HepG2 (cell line): ENCODE measurements around the gene HOXB6. TPM values are rescaled to one million over a fixed set of nuclear protein-coding genes. Genes with fewer than 3 reads are reported as not detected.
A peak's percentile ranks its signal among the peaks of the same experiment; 100 is the strongest.

Experiments
- ATAC-seq: fragments of 200-7000 bp; cut with Tn5 transposase; 3 replicates; pipeline ENCODE4 v1.9.1; 2020; ENCODE audit warnings: mild to moderate bottlenecking, moderate library complexity
- BruUV-seq: library from RNA; stranded (reverse); fragments of 400-500 nt; replicated peaks from 2 replicates; lab custom pipeline; 2021; lab: Mats Ljungman, UMichigan
- CTCF ChIA-PET: fragments of 300-600 bp; formaldehyde crosslinking; extraction: SDS; loops from one replicate; lab custom pipeline; 2021; ENCODE audit warnings: low total read pairs, inconsistent platforms, low intra/inter-chr PET ratio; lab: Yijun Ruan, JAX
- POLR2A ChIA-PET: fragments of 350-600 bp; sonication (Branson Sonifier 250); formaldehyde crosslinking; loops from one replicate; lab custom pipeline; 2020; ENCODE audit warnings: antibody characterized with exemption, inconsistent platforms; lab: Yijun Ruan, JAX
- DNase-seq: peaks from one replicate; pipeline ENCODE4 v3.0.0-alpha.2; 2015; ENCODE audit warnings: low spot score
- FAIRE-seq: peaks from 3 replicates; lab custom pipeline; 2011; peaks lifted over from hg19 to GRCh38; lab: Jason Lieb, UNC
- H2AFZ ChIP-seq: one replicate; pipeline ENCODE4 v1.6.1; 2011; ENCODE audit warnings: low read length, inconsistent platforms
- H3K27ac ChIP-seq: fragments of 300-600 bp; 3 replicates; pipeline ENCODE4 v1.8.0; 2011; ENCODE audit warnings: mixed run types, mild to moderate bottlenecking, mixed read lengths, low read length, inconsistent platforms; ENCODE audit not compliant: insufficient read depth; ENCODE audit errors: extremely low read length
- H3K27me3 ChIP-seq, 2 experiments: fragments of 200-600 bp in 1 of 2; 2 replicates in 1 of 2; 3 replicates in 1 of 2; pipeline versions ENCODE4 v1.6.0 to v1.8.0; 2011; ENCODE audit warnings: low read length in 2 of 2, mild to moderate bottlenecking in 2 of 2, moderate library complexity in 2 of 2, inconsistent platforms in 1 of 2; ENCODE audit not compliant: insufficient read depth in 2 of 2, control insufficient read depth in 1 of 2
- H3K36me3 ChIP-seq, 2 experiments: fragments of 200-600 bp in 1 of 2; replicated peaks in 1 of 2; 2 replicates in 1 of 2; 3 replicates in 1 of 2; pipeline versions ENCODE4 v1.5.1 to v1.8.0; 2011; ENCODE audit warnings: low read length in 2 of 2, inconsistent platforms in 1 of 2; ENCODE audit not compliant: insufficient read depth in 2 of 2, control insufficient read depth in 1 of 2
- H3K4me1 ChIP-seq: 2 replicates; pipeline ENCODE4 v1.5.1; 2012; ENCODE audit warnings: low read length, inconsistent platforms; ENCODE audit not compliant: insufficient read depth
- H3K4me2 ChIP-seq: 2 replicates; pipeline ENCODE4 v1.6.0; 2011; ENCODE audit warnings: low read depth, low read length, inconsistent platforms
- H3K4me3 ChIP-seq, 3 experiments: fragments of 200-600 bp in 1 of 3; sonication (generic), shearing (Covaris generic) in 1 of 3; replicated peaks in 1 of 3; 2 replicates each; pipeline ENCODE4 v1.5.1; 2011 to 2016; ENCODE audit warnings: low read length in 3 of 3, inconsistent platforms in 2 of 3, low read depth in 2 of 3, mild to moderate bottlenecking in 2 of 3, control low read depth in 1 of 3, mixed read lengths in 1 of 3; ENCODE audit not compliant: insufficient read depth in 1 of 3
- H3K79me2 ChIP-seq: one replicate; pipeline ENCODE4 v1.6.1; 2011; ENCODE audit warnings: low read length, inconsistent platforms; ENCODE audit not compliant: insufficient read depth
- H3K9ac ChIP-seq: 2 replicates; pipeline ENCODE4 v1.6.0; 2011; ENCODE audit warnings: mild to moderate bottlenecking, low read depth, low read length, inconsistent platforms; ENCODE audit not compliant: insufficient read depth
- H3K9me3 ChIP-seq: 2 replicates; pipeline ENCODE4 v1.5.1; 2012; ENCODE audit warnings: mild to moderate bottlenecking, low read length
- H4K20me1 ChIP-seq: 2 replicates; pipeline ENCODE4 v1.6.0; 2011; ENCODE audit warnings: inconsistent platforms, mild to moderate bottlenecking, low read length, moderate library complexity; ENCODE audit not compliant: insufficient read depth
- EZH2 ChIP-seq: conservative IDR thresholded peaks from 2 replicates; pipeline ENCODE4 v1.6.1; 2012; ENCODE audit warnings: mild to moderate bottlenecking, low read depth, low read length, moderate library complexity
- FOSL2 ChIP-seq: sonication (generic); formaldehyde crosslinking; IDR thresholded peaks from 2 replicates; pipeline ENCODE4 v1.4.0; 2020; ENCODE audit warnings: missing genetic modification reagents
- POLR2G ChIP-seq: fragments of 200-400 bp; formaldehyde crosslinking; IDR thresholded peaks from 2 replicates; pipeline ENCODE4 v1.6.1; 2018; ENCODE audit warnings: mild to moderate bottlenecking, low read depth, low read length, moderate library complexity
- RBM39 ChIP-seq: fragments of 200-400 bp; formaldehyde crosslinking; IDR thresholded peaks from one replicate; pipeline ENCODE4 v1.6.1; 2018; ENCODE audit warnings: antibody characterized with exemption, mild to moderate bottlenecking, low read depth, low read length; ENCODE audit not compliant: poor library complexity, severe bottlenecking
- RNF2 ChIP-seq: fragments of 450-650 bp; conservative IDR thresholded peaks from 2 replicates; pipeline ENCODE4 v1.6.1; 2016; ENCODE audit warnings: low read depth
- YY1 ChIP-seq: IDR thresholded peaks from 2 replicates; pipeline ENCODE4 v1.6.1; 2011; ENCODE audit warnings: low read length, low read depth, moderate library complexity, mild to moderate bottlenecking; ENCODE audit not compliant: insufficient read depth, insufficient replicate concordance
- ZNF768 ChIP-seq: sonication (generic); formaldehyde crosslinking; IDR thresholded peaks from 2 replicates; pipeline ENCODE4 v1.4.0; 2020; ENCODE audit warnings: missing genetic modification reagents
- WGBS: methylation state at CpG from one replicate; pipeline ENCODE4 v1.1.6; 2017; ENCODE audit warnings: low lambda C conversion rate; 5-methylcytosine and 5-hydroxymethylcytosine counted together
- in situ Hi-C: cut with HindIII; loops from 2 replicates; pipeline ENCODE4 v1.10.0; 2017; ENCODE audit warnings: low pct_unique_long_range_greater_than_20kb; ENCODE audit not compliant: extremely low pct_ligation_motif_present
- intact Hi-C: fragments of 100-400 bp; cut with micrococcal nuclease; formaldehyde crosslinking; loops from one replicate; pipeline ENCODE4 v1.10.0; 2022; ENCODE audit not compliant: unreplicated experiment
- polyA plus RNA-seq, 8 experiments: library from polyadenylated mRNA; depleted of rRNA in 3 of 8; stranded (reverse) in 7 of 8; unstranded in 1 of 8; fragments of >200 nt; fragmentation: Illumina TruSeq in 4 of 8; extraction: Trizol in 4 of 8; gene quantifications; 2 replicates each; pipeline versions ENCODE4 v1.2.1 to v1.2.3, GENCODE V29; 2011 to 2016; ENCODE audit warnings: low read depth in 4 of 8, missing spikeins in 1 of 8, mixed read lengths in 1 of 8; ENCODE audit not compliant: insufficient read depth in 1 of 8
- total RNA-seq, 5 experiments: library from RNA; depleted of rRNA; stranded (reverse); fragments of >200 nt; fragmentation: Illumina TruSeq; extraction: Trizol; gene quantifications; 2 replicates each; pipeline ENCODE4 v1.2.3, GENCODE V29; 2016; ENCODE audit warnings: low read depth in 1 of 5
- TF ChIP-seq, protein P1 (sequence below), 2 experiments: sonication (generic) in 1 of 2; formaldehyde crosslinking in 1 of 2; IDR thresholded peaks; 2 replicates each; pipeline versions ENCODE4 v1.4.0 to v1.6.1; 2018 to 2020; ENCODE audit warnings: missing genetic modification reagents in 2 of 2, borderline replicate concordance in 1 of 2, low read depth in 1 of 2, mild to moderate bottlenecking in 1 of 2, missing biosample characterization in 1 of 2
- TF ChIP-seq, protein P2 (sequence below): sonication (generic); formaldehyde crosslinking; IDR thresholded peaks from 2 replicates; pipeline ENCODE4 v1.5.0; 2020; ENCODE audit warnings: mild to moderate bottlenecking, missing genetic modification reagents

Gene HOXB6
- total and polyA plus RNA-seq, 2 of the 13 experiments (the other 11 are each of a cell fraction or from before 2014, with no cell fraction given), result not detected

DNA sequence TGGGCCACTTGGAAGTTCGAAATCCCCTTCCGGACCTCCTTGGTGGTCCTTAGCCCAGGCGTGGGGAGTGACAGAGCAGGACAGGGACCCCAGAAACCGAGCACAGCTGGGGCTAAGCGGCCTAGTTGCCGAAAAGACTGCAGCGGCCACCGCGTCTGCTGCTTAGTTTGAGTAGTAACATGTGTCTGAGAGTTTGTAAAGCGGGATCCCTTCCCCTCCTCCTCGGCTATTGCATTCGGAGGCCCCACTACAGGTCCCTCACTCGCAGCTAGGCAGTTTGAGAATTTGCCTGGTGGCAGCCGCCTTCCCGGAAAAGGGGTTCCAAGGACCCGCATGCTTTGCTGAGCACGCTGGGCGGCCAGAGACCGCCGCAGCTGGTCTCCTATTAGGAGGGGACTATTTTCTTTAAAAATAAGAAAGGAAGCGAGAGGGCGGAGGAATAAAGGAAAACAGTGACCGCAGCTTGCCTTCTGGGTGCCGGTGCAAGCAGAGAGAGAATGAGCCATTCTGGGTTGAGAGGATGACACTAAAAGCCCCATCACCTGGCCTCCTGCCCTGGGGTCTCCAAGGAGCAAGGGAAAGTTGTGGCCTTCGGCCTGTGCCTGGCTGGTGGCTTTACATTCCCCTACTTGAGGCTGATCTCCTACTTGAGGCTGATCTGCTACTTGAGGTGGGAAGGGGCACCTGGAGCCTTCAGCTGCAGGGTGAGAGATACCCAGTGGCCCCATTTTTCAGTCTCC, 10.1 kb downstream of the HOXB6 start:
- no peak overlapping the region for H3K9ac ChIP-seq
- in situ Hi-C loops, result loop anchor here (5.0 kb wide), 1 partner anchor 442 kb away; no protein-coding TSS in a partner anchor
- intact Hi-C loops, result loop anchor here (1.0 kb wide), 1 partner anchor 258 kb away; no protein-coding TSS in a partner anchor
- POLR2A ChIA-PET, result no interaction called here
- no peaks in the 10 kb centered on the region for H3K79me2 ChIP-seq
- H3K36me3 ChIP-seq, result no peaks in the 10 kb centered on the region
- no peak for FAIRE-seq
- H3K4me1 ChIP-seq, result 0 out of 2 replicates have a peak, but pooled peaks cover 6% of the 10 kb centered on the region
- ATAC-seq, result no peak
- no TSS peak for BruUV-seq
- H3K27me3 ChIP-seq, result peaks cover 51 to 91% of the 10 kb centered on the region in 2 experiments
- no peaks in the 10 kb centered on the region; the same call in 1 of the 2 replicates for H4K20me1 ChIP-seq
- DNase-seq, result no peak
- peak overlapping the region; percentile 41 for H3K4me2 ChIP-seq
- H3K4me3 ChIP-seq, result peak overlapping the region in 1 of 3 experiments; percentile 9; a peak in 1 of 6 replicates
- H3K9me3 ChIP-seq, result no peaks in the 10 kb centered on the region
- CTCF ChIA-PET, result interaction anchor here (0.8 to 1.9 kb wide), 3 partner anchors 243 to 441 kb away, joined by 3 to 7 read pairs (median 5); no protein-coding TSS in a partner anchor
- no peak overlapping the region for H3K27ac ChIP-seq
- H2AFZ ChIP-seq, result no peak overlapping the region
- WGBS, result 35% methylated on average over 21 of the region's 25 CpGs
- TF ChIP-seq EZH2 (peak; percentile 12), POLR2G (no peak), ZNF768 (CRISPR knock-in tag) (0 out of 2 replicates have a peak, but pooled peaks have one; percentile 17)

DNA sequence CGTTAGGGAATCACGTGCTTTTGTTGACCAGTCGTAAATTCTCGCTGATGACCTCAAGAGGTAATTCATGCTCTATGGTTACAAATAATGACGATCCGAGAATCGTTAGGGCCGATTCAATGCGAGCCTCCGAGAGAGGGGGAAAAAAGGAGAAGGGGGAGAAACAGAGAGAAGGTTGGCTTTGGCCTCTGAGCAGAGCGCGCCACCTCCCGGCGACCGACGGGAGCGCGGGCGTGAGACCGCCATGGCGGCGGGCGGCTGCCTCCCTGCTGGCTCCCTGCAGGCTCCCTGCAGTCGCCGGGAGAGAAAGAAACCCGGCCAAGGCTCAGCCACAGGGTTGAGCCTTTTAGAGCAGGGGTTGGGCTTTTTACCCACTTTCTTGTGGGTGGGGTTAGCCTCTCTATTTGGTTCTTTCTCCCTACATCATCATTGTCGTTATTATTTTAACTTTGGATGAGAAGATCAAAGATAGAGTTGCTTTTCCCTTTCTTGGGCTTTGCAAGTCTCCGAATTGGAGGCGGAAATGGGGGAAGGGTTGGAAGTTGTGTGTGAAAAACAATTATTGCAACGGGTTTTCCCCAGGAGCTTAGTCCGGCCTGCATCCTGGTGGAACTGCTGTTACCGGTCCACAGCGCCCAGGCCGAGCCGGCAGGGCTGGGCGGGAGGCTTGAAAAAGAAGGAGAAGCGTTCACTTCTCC, 10.8 kb downstream of the HOXB6 start:
- ATAC-seq (peak; percentile 81), FAIRE-seq (no peak), DNase-seq (peak; percentile 31)
- Histone ChIP-seq H3K9me3 (no peaks in the 10 kb centered on the region), H3K36me3 (no peaks in the 10 kb centered on the region), H3K4me3 (peak overlapping the region in 1 of 3 experiments; percentile 9; a peak in 1 of 6 replicates), H3K4me1 (0 out of 2 replicates have a peak, but pooled peaks cover 6% of the 10 kb centered on the region), H2AFZ (no peak overlapping the region), H3K27me3 (peaks cover 50 to 91% of the 10 kb centered on the region in 2 experiments), H3K9ac (no peak overlapping the region), H4K20me1 (no peaks in the 10 kb centered on the region; the same call in 1 of the 2 replicates), H3K27ac (no peak overlapping the region), H3K4me2 (peak overlapping the region; percentile 41), H3K79me2 (no peaks in the 10 kb centered on the region)
- WGBS, result 7% methylated on average over 36 of the region's 37 CpGs
- no TSS peak for BruUV-seq
- in situ Hi-C loops, result no loop called here
- CTCF ChIA-PET, result interaction anchor here (0.8 to 1.9 kb wide), 4 partner anchors 242 to 441 kb away, joined by 3 to 7 read pairs (median 4); no protein-coding TSS in a partner anchor
- POLR2A ChIA-PET, result interaction anchor here (0.6 kb wide), 1 partner anchor 436 kb away, joined by 3 read pairs; no protein-coding TSS in a partner anchor
- intact Hi-C loops, result loop anchor here (1.0 kb wide), 1 partner anchor 258 kb away; no protein-coding TSS in a partner anchor
- TF ChIP-seq YY1, result peak; percentile 91
- no peak for TF ChIP-seq FOSL2 (CRISPR knock-in tag)
- TF ChIP-seq, protein P1, sequence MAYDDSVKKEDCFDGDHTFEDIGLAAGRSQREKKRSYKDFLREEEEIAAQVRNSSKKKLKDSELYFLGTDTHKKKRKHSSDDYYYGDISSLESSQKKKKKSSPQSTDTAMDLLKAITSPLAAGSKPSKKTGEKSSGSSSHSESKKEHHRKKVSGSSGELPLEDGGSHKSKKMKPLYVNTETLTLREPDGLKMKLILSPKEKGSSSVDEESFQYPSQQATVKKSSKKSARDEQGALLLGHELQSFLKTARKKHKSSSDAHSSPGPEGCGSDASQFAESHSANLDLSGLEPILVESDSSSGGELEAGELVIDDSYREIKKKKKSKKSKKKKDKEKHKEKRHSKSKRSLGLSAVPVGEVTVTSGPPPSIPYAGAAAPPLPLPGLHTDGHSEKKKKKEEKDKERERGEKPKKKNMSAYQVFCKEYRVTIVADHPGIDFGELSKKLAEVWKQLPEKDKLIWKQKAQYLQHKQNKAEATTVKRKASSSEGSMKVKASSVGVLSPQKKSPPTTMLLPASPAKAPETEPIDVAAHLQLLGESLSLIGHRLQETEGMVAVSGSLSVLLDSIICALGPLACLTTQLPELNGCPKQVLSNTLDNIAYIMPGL (CRISPR knock-in tag; IDR thresholded peaks at IDR 0.05; ENCODE audit: borderline replicate concordance in 1 of 2, low read depth in 1 of 2), result 0 out of 4 replicates have a peak, but pooled peaks of 1 of the 2 experiments have one; percentile 62
- peak; percentile 65 for TF ChIP-seq RBM39
- TF ChIP-seq, protein P2, sequence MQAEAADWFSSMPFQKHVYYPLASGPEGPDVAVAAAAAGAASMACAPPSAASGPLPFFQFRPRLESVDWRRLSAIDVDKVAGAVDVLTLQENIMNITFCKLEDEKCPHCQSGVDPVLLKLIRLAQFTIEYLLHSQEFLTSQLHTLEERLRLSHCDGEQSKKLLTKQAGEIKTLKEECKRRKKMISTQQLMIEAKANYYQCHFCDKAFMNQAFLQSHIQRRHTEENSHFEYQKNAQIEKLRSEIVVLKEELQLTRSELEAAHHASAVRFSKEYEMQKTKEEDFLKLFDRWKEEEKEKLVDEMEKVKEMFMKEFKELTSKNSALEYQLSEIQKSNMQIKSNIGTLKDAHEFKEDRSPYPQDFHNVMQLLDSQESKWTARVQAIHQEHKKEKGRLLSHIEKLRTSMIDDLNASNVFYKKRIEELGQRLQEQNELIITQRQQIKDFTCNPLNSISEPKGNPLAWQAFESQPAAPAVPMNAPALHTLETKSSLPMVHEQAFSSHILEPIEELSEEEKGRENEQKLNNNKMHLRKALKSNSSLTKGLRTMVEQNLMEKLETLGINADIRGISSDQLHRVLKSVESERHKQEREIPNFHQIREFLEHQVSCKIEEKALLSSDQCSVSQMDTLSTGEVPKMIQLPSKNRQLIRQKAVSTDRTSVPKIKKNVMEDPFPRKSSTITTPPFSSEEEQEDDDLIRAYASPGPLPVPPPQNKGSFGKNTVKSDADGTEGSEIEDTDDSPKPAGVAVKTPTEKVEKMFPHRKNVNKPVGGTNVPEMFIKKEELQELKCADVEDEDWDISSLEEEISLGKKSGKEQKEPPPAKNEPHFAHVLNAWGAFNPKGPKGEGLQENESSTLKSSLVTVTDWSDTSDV (CRISPR knock-in tag), result no peak
- TF ChIP-seq RNF2, result peak; percentile 66; the same call in 1 of the 2 replicates
